ENCODE results near the gene USB1.

The USB1 gene, protein sequence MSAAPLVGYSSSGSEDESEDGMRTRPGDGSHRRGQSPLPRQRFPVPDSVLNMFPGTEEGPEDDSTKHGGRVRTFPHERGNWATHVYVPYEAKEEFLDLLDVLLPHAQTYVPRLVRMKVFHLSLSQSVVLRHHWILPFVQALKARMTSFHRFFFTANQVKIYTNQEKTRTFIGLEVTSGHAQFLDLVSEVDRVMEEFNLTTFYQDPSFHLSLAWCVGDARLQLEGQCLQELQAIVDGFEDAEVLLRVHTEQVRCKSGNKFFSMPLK

GRCh38 chr16:58000706-58001676 is at the start of gene USB1:
Gene USB1 (plus strand): TSS chr16:58001407. CDS start chr16:58001484, 77 bp downstream.
- TF ChIP-seq, protein P1, sequence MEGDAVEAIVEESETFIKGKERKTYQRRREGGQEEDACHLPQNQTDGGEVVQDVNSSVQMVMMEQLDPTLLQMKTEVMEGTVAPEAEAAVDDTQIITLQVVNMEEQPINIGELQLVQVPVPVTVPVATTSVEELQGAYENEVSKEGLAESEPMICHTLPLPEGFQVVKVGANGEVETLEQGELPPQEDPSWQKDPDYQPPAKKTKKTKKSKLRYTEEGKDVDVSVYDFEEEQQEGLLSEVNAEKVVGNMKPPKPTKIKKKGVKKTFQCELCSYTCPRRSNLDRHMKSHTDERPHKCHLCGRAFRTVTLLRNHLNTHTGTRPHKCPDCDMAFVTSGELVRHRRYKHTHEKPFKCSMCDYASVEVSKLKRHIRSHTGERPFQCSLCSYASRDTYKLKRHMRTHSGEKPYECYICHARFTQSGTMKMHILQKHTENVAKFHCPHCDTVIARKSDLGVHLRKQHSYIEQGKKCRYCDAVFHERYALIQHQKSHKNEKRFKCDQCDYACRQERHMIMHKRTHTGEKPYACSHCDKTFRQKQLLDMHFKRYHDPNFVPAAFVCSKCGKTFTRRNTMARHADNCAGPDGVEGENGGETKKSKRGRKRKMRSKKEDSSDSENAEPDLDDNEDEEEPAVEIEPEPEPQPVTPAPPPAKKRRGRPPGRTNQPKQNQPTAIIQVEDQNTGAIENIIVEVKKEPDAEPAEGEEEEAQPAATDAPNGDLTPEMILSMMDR (IDR thresholded peaks at IDR 0.05): peak; percentile 62

DNA sequence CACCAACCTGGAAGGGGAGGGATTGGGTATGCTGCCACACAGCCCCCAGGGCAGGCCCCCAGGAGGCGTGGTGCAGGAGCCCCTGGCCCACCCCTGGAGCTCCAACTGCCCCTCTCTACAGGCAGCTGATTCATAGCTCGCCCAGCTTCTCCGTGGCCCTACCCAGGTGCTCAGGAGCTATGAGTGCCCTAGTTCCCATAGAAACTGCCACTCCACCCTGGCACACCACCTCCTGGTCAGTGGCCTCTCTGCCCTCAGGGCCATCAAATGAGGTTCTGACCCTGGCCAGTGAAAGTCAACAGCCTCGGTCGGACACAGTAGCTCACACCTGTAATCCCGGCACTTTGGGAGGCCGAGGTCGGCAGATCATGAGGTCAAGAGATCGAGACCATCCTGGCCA is 48.3 kb upstream of the USB1 start:
- TF ChIP-seq, protein P1 (IDR thresholded peaks at IDR 0.05): no peak

DNA sequence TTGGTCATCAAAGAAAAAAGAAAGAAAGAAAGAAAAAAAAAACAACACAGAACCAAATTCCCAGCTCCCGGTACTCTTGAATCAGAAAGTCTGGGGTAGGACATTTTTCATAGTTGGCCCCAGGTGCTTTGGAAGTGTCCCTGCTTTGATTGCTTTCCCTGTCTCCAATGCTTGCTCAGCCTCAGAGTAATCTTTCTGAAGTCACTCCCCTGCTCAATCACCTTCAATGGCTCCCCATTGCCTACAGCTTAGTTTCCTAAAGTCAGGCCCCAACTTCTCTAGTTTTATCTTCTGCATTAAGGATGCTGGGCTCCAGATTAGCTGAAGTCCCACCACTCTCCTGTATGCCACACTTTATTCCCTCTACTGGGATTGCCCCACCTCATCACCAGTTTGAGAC is 47.4 kb upstream of the USB1 start:
- TF ChIP-seq, protein P1 (IDR thresholded peaks at IDR 0.05): no peak

DNA sequence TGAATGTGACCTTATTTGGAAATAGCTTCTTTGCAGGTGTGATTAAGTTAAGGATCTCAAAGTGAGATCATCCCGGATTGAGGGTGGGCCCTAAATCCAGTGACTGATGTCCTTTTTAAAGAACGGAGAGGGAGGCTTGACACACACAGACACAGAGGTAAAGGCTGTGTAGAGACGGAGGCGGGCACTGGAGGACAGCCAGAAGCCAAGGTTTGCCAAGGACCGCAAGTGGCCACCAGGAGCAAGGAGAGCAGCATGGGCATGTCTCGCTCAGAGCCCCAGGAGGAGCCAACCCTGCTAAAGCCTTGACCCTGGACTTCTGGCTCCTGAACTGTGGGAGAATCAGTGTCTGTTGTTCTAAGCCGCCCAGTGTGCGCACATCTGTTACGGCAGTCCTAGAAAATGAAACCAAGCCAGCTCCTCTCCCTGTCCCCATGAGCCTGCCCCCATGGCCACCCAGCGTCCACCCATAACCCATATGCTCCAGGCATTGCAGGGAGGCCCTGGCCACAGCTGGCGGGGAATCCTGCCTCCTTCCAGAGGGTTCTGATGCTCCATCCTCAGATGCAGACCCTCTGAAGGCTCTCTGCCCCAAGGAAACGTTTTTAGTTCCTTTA is 45.5 kb upstream of the USB1 start:
- TF ChIP-seq, protein P1 (IDR thresholded peaks at IDR 0.05): no peak

DNA sequence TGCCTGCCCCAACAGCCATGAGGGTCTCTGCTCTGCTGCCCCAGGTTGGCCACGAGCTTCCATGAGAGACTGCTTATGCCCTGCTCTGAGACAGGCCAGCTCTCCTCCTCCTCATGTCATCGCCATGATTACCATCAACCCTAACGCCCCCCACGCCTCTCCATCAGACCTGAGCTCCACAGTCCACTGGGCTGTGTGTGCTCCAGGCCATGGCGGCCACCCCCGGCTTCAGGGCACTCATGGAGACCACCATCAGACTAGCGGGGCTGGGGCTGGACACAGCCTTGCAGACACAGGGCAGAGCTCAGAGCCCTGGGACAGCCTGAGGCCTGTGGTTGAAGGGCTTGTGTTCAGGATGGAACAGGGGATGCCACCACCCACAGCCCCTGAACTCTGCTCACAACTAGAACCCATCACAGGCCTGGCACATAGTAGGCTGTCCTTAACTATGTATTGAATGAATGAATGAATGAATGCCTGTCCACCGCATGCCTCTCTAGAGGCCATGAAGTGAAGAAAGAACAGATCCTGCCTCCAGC is 44.9 kb upstream of the USB1 start:
- TF ChIP-seq, protein P1 (IDR thresholded peaks at IDR 0.05): no peak

DNA sequence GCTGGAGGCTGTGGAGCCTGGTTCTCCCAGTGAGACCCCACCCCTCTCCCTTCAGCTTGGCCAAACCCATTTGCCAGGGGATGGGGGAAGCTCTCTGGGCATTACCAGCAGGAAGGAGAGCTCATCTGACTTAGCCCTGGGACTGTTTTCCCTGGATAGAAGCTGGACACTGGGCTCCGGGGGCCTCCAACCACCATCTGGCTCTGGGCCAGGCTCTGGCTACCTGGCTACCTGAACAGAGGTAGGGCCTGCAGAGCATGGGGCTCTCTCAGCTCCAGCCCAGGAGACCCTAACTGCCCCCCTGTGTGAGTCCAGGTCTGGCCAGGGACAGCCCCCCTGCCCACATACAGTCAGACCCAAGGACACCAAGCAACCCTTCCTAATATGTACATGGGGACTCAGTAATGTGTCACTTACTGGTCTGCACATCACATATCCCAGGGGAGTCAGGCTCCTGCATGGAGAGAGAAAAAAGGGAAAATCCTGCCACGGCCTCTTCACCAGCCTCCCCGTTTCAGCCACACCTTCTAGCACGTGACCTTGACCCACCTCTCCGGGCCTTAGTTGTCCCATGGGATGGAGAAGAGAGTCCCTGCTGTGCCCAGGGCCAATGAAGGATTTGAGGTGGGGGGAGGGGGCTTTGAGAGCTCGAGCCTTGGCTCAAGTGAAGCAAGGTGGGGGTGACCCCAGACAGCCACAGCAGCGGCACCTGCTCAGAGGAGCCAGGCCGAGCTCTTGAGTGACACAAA is 44.1 kb upstream of the USB1 start:
- TF ChIP-seq, protein P1 (IDR thresholded peaks at IDR 0.05): no peak

Data from LNCAP (cell line).